Measurements from ENCODE around the gene LRBA. TPM values are rescaled to one million over a fixed set of nuclear protein-coding genes. Genes with fewer than 3 reads are reported as not detected.

LRBA gene
- polyA plus RNA-seq, 1 of the 3 experiments (the other 2 are of a cell fraction) = 11.4 TPM

DNA sequence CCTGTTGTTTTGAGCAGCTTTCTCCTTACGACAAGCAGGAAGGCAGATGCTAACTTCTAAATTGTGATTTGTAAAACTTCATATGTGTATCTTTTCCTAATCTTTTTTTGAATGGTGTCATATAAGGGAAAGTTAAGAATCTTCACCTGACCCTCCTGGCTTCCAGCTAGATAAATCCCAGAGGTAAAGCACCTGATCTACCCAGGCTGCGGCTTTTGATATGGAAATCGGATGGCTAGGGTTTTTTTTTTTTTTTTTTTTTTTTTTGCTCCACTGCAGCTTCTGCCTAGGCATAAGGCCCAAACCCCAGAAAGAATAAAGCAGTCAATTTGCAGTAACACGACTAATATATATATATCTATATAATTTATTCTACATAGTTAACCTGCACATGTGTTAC lies 423.2 kb downstream of the LRBA start:
- no peak overlapping the region for H3K27ac ChIP-seq (ENCODE audit: low read depth in 2 of 2, low read length in 1 of 2)
- no peaks in the 10 kb centered on the region for H3K9me2 ChIP-seq
- H3K9me3 ChIP-seq = no peaks in the 10 kb centered on the region
- DNase-seq = no peak
- H3K9ac ChIP-seq = no peak overlapping the region
- POLR2A ChIA-PET = no interaction called here
- no peaks in the 10 kb centered on the region for H4K20me1 ChIP-seq (ENCODE audit: insufficient read depth)
- 95% methylated on average over 4 of the region's 4 CpGs for WGBS (ENCODE audit: low lambda C conversion rate)
- no peak overlapping the region for H3K4me2 ChIP-seq
- no peaks in the 10 kb centered on the region for H3K79me2 ChIP-seq (ENCODE audit: insufficient read depth)
- H3K27me3 ChIP-seq (ENCODE audit: insufficient read depth) = no peaks in the 10 kb centered on the region
- TF ChIP-seq, protein P1, sequence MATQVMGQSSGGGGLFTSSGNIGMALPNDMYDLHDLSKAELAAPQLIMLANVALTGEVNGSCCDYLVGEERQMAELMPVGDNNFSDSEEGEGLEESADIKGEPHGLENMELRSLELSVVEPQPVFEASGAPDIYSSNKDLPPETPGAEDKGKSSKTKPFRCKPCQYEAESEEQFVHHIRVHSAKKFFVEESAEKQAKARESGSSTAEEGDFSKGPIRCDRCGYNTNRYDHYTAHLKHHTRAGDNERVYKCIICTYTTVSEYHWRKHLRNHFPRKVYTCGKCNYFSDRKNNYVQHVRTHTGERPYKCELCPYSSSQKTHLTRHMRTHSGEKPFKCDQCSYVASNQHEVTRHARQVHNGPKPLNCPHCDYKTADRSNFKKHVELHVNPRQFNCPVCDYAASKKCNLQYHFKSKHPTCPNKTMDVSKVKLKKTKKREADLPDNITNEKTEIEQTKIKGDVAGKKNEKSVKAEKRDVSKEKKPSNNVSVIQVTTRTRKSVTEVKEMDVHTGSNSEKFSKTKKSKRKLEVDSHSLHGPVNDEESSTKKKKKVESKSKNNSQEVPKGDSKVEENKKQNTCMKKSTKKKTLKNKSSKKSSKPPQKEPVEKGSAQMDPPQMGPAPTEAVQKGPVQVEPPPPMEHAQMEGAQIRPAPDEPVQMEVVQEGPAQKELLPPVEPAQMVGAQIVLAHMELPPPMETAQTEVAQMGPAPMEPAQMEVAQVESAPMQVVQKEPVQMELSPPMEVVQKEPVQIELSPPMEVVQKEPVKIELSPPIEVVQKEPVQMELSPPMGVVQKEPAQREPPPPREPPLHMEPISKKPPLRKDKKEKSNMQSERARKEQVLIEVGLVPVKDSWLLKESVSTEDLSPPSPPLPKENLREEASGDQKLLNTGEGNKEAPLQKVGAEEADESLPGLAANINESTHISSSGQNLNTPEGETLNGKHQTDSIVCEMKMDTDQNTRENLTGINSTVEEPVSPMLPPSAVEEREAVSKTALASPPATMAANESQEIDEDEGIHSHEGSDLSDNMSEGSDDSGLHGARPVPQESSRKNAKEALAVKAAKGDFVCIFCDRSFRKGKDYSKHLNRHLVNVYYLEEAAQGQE (IDR thresholded peaks at IDR 0.05; ENCODE audit: low read depth, low read length) = no peak
- TF ChIP-seq NFIC (IDR thresholded peaks at IDR 0.05; ENCODE audit: borderline replicate concordance) (no peak), TEAD4 (IDR thresholded peaks at IDR 0.05; ENCODE audit: borderline replicate concordance, insufficient read depth) (no peak), MXI1 (IDR thresholded peaks at IDR 0.05; ENCODE audit: low read depth, low read length) (no peak), GABPA (IDR thresholded peaks at IDR 0.05; ENCODE audit: low read depth) (no peak)
- CTCF ChIA-PET = interaction anchor here (1.5 kb wide), 2 partner anchors 19 to 294 kb away, joined by 3 to 8 read pairs; no protein-coding TSS in a partner anchor
- H3K4me1 ChIP-seq (ENCODE audit: control insufficient read depth in 1 of 2, insufficient read depth in 2 of 2, low read depth in 1 of 2, low read length in 1 of 2) = peaks cover 3 to 11% of the 10 kb centered on the region in 2 experiments; a peak in 3 of 4 replicates
- no peaks in the 10 kb centered on the region for H3K36me3 ChIP-seq (replicated peaks in 1 of 2; ENCODE audit: control insufficient read depth in 1 of 2, insufficient read depth in 2 of 2, low read length in 1 of 2)
- H3K4me3 ChIP-seq (ENCODE audit: low read depth in 2 of 2, low read length in 1 of 2) = no peak overlapping the region
- no peaks in the 10 kb centered on the region for H3F3A ChIP-seq (replicated peaks; ENCODE audit: insufficient read depth)
- H2AFZ ChIP-seq (ENCODE audit: low read depth) = no peak overlapping the region

DNA sequence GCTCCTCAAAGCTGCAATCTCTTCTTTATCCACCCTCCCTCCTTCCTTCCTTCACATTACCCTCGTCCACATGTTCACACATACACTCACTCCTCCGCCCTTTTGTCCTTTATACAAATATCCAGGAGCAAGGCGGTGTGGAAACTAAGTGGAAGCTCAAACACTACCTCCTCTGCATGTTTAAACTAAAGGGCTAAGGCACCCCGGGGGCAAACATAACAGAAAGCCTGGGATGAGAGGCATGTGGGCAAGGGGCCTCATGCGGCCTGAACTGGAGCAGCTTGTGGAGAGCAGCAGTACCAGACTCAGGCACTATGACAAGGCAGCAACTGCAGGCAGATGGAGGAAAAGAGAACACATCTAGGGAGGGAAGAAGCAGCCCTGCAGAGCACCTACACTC lies 423.7 kb downstream of the LRBA start:
- H3K9me2 ChIP-seq = no peaks in the 10 kb centered on the region
- H3K36me3 ChIP-seq (replicated peaks in 1 of 2; ENCODE audit: control insufficient read depth in 1 of 2, insufficient read depth in 2 of 2, low read length in 1 of 2) = no peaks in the 10 kb centered on the region
- ChIA-PET CTCF (interaction anchor here (1.2 to 1.5 kb wide), 3 partner anchors 19 to 294 kb away, joined by 3 to 8 read pairs (median 4); no protein-coding TSS in a partner anchor), POLR2A (no interaction called here)
- H3K4me2 ChIP-seq = no peak overlapping the region
- H3K4me1 ChIP-seq (ENCODE audit: control insufficient read depth in 1 of 2, insufficient read depth in 2 of 2, low read depth in 1 of 2, low read length in 1 of 2) = peaks cover 3 to 11% of the 10 kb centered on the region in 2 experiments; a peak in 3 of 4 replicates
- H3K79me2 ChIP-seq (ENCODE audit: insufficient read depth) = 0 out of 2 replicates have a peak, but pooled peaks cover 5% of the 10 kb centered on the region
- H3K4me3 ChIP-seq (ENCODE audit: low read depth in 2 of 2, low read length in 1 of 2) = no peak overlapping the region
- TF ChIP-seq MEF2A (IDR thresholded peaks at IDR 0.05; ENCODE audit: borderline replicate concordance, low read depth) = no peak
- TF ChIP-seq EP300 (IDR thresholded peaks at IDR 0.05; ENCODE audit: borderline replicate concordance in 1 of 2, low read depth in 1 of 2, low read length in 1 of 2) = no peak
- TF ChIP-seq JUND (IDR thresholded peaks at IDR 0.05) = no peak
- TF ChIP-seq NFIC (IDR thresholded peaks at IDR 0.05; ENCODE audit: borderline replicate concordance) = no peak
- TF ChIP-seq, protein P1 (IDR thresholded peaks at IDR 0.05; ENCODE audit: low read depth, low read length) = no peak
- no peak for TF ChIP-seq TAF1 (IDR thresholded peaks at IDR 0.05; ENCODE audit: borderline replicate concordance, low read depth, low read length)
- TF ChIP-seq RFX5 (IDR thresholded peaks at IDR 0.05; ENCODE audit: low read length) = no peak
- H3K27me3 ChIP-seq (ENCODE audit: insufficient read depth) = no peaks in the 10 kb centered on the region
- H3K27ac ChIP-seq (ENCODE audit: low read depth in 2 of 2, low read length in 1 of 2) = no peak overlapping the region
- WGBS (ENCODE audit: low lambda C conversion rate) = 87% methylated on average over 5 of the region's 5 CpGs
- H3K9ac ChIP-seq = no peak overlapping the region
- no peaks in the 10 kb centered on the region for H3F3A ChIP-seq (replicated peaks; ENCODE audit: insufficient read depth)
- H4K20me1 ChIP-seq (ENCODE audit: insufficient read depth) = no peaks in the 10 kb centered on the region
- H3K9me3 ChIP-seq = no peaks in the 10 kb centered on the region
- DNase-seq = no peak
- no peak overlapping the region for H2AFZ ChIP-seq (ENCODE audit: low read depth)

All from SK-N-SH (cell line).